GM15510 (cell line): ENCODE data around the gene B4GALT5.

Experiments
- POLR2A ChIP-seq: IDR thresholded peaks from 3 replicates; pipeline ENCODE4 v1.6.1; 2011; ENCODE audit warnings: borderline replicate concordance; ENCODE audit not compliant: insufficient read length; ENCODE audit errors: extremely low read depth

Gene B4GALT5

GRCh38 chr20:49747707-49748524 lies 34.2 kb upstream of the B4GALT5 start:
- TF ChIP-seq POLR2A, result no peak

- TF ChIP-seq POLR2A, result no peak
Observed at GRCh38 chr20:49742948-49743347, 29.3 kb upstream of the B4GALT5 start.

- TF ChIP-seq POLR2A, result no peak
Observed at GRCh38 chr20:49741977-49742376, 28.3 kb upstream of the B4GALT5 start.

- no peak for TF ChIP-seq POLR2A
Observed at GRCh38 chr20:49740807-49741206, 27.1 kb upstream of the B4GALT5 start.

DNA sequence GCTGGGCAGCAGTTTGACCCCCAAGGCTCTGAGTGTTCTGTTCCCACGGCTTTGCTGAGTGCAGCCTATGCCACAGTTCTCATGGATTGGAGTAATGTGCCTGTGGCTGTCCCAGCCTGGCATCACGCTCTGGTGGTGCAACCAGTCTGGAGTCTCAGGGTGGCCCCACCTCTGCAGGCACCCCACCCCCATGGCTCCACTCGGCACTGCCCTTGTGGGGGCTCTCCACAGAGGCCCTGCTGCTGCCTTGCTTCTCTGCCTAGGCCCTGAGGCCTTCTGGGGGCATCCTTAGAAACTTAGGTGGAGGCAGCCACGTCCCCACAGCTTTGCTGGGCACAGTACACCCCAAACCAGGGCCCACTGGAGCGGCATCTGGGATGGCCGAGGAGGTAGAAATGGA lies 25.4 kb upstream of the B4GALT5 start:
- no peak for TF ChIP-seq POLR2A

- TF ChIP-seq POLR2A, result no peak
Observed at GRCh38 chr20:49737260-49737659, 23.6 kb upstream of the B4GALT5 start.

GRCh38 chr20:49729780-49730179 lies 16.1 kb upstream of the B4GALT5 start:
- no peak for TF ChIP-seq POLR2A

- TF ChIP-seq POLR2A, result no peak
Observed at GRCh38 chr20:49727894-49728885, 14.5 kb upstream of the B4GALT5 start.

GRCh38 chr20:49727478-49727877 lies 13.8 kb upstream of the B4GALT5 start:
- TF ChIP-seq POLR2A, result no peak

GRCh38 chr20:49725694-49726093 lies 12.0 kb upstream of the B4GALT5 start:
- TF ChIP-seq POLR2A, result no peak

- no peak for TF ChIP-seq POLR2A
Observed at GRCh38 chr20:49724408-49725223, 10.9 kb upstream of the B4GALT5 start.

- no peak for TF ChIP-seq POLR2A
Observed at GRCh38 chr20:49715466-49715865, 1.8 kb upstream of the B4GALT5 start.

GRCh38 chr20:49712996-49713752 lies 504 bp downstream of the B4GALT5 start:
- no peak for TF ChIP-seq POLR2A

GRCh38 chr20:49712646-49712995 lies 1.1 kb downstream of the B4GALT5 start:
- no peak for TF ChIP-seq POLR2A
